K562 (cell line): Measurements from ENCODE around the gene SHMT1. TPM values are rescaled to one million over a fixed set of nuclear protein-coding genes. Genes with fewer than 3 reads are reported as not detected.
A peak's percentile ranks its signal among the peaks of the same experiment; 100 is the strongest.

Experiments
- ATAC-seq: fragments of 200-7000 bp; cut with Tn5 transposase; 3 replicates; pipeline ENCODE4 v1.9.1; 2020; ENCODE audit warnings: moderate library complexity
- BruUV-seq: library from RNA; stranded (reverse); fragments of 400-500 nt; replicated peaks from 2 replicates; lab custom pipeline; 2021; lab: Mats Ljungman, UMichigan
- CTCF ChIA-PET: fragments of 300-600 bp; formaldehyde crosslinking; extraction: SDS; loops from one replicate; lab custom pipeline; 2021; ENCODE audit warnings: low intra/inter-chr PET ratio; lab: Yijun Ruan, JAX
- POLR2A ChIA-PET: fragments of 300-600, 350-650 bp; sonication (Branson Sonifier 250); formaldehyde crosslinking; extraction: SDS; loops from one replicate; lab custom pipeline; 2021; ENCODE audit warnings: antibody characterized with exemption, inconsistent platforms; lab: Yijun Ruan, JAX
- DNase-seq, 4 experiments: peaks; one replicate each; pipeline versions ENCODE4 v3.0.0 to v3.0.0-alpha.2; 2011 to 2018; ENCODE audit warnings: low spot score in 3 of 4, mixed read lengths in 3 of 4; ENCODE audit errors: extremely low read depth in 1 of 4
- FAIRE-seq: peaks from 2 replicates; lab custom pipeline; 2011; peaks lifted over from hg19 to GRCh38; lab: Jason Lieb, UNC
- H2AFZ ChIP-seq: 2 replicates; pipeline ENCODE4 v1.6.0; 2011; ENCODE audit warnings: low read depth, low read length, control low read depth, inconsistent platforms
- H3K27ac ChIP-seq: fragments of 200-600 bp; 3 replicates; pipeline ENCODE4 v1.8.0; 2011; ENCODE audit warnings: low read depth, mild to moderate bottlenecking, control low read depth, inconsistent platforms, low read length, moderate library complexity, mixed read lengths; ENCODE audit errors: extremely low read depth
- H3K27me3 ChIP-seq, 2 experiments: fragments of 300-600 bp in 1 of 2; 2 replicates in 1 of 2; 3 replicates in 1 of 2; pipeline versions ENCODE4 v1.6.0 to v1.8.0; 2011; ENCODE audit warnings: inconsistent platforms in 2 of 2, low read length in 2 of 2, mild to moderate bottlenecking in 1 of 2, mixed read lengths in 1 of 2, moderate library complexity in 1 of 2; ENCODE audit not compliant: control insufficient read depth in 2 of 2, insufficient read depth in 2 of 2
- H3K36me3 ChIP-seq: fragments of 300-600 bp; 3 replicates; pipeline ENCODE4 v1.8.0; 2011; ENCODE audit warnings: mild to moderate bottlenecking, low read length, inconsistent platforms; ENCODE audit not compliant: control insufficient read depth, insufficient read depth
- H3K4me1 ChIP-seq, 2 experiments: fragments of 200-600 bp in 1 of 2; replicated peaks in 1 of 2; 2 replicates in 1 of 2; 3 replicates in 1 of 2; pipeline versions ENCODE4 v1.5.1 to v1.8.0; 2011; ENCODE audit warnings: inconsistent platforms in 2 of 2, low read length in 2 of 2, mild to moderate bottlenecking in 1 of 2, mixed read lengths in 1 of 2, moderate library complexity in 1 of 2; ENCODE audit not compliant: control insufficient read depth in 2 of 2, insufficient read depth in 2 of 2
- H3K4me2 ChIP-seq: 2 replicates; pipeline ENCODE4 v1.6.1; 2011; ENCODE audit warnings: low read length, control low read depth, inconsistent platforms, mixed read lengths; ENCODE audit not compliant: insufficient read depth
- H3K4me3 ChIP-seq: fragments of 200-600 bp; sonication (generic), shearing (Covaris generic); 2 replicates; pipeline ENCODE4 v1.5.1; 2016; ENCODE audit warnings: control low read depth, inconsistent platforms
- H3K79me2 ChIP-seq: fragments of 200-600 bp; 3 replicates; pipeline ENCODE4 v1.8.0; 2011; ENCODE audit warnings: low read length, inconsistent platforms; ENCODE audit not compliant: control insufficient read depth, insufficient read depth
- H3K9ac ChIP-seq, 2 experiments: 2 replicates each; pipeline versions ENCODE4 v1.6.0 to v1.6.1; 2011; ENCODE audit warnings: low read depth in 2 of 2, low read length in 2 of 2, control low read depth in 1 of 2, inconsistent platforms in 1 of 2, mild to moderate bottlenecking in 1 of 2, mixed read lengths in 1 of 2; ENCODE audit not compliant: insufficient read depth in 1 of 2
- H3K9me1 ChIP-seq: one replicate; pipeline ENCODE4 v1.6.0; 2011; ENCODE audit warnings: inconsistent platforms, mild to moderate bottlenecking, low read length, moderate library complexity; ENCODE audit not compliant: control insufficient read depth, insufficient read depth
- H3K9me3 ChIP-seq: replicated peaks from 2 replicates; pipeline ENCODE4 v1.5.1; 2011; ENCODE audit warnings: low read depth, low read length, inconsistent platforms; ENCODE audit not compliant: control insufficient read depth, insufficient read depth
- H4K20me1 ChIP-seq: replicated peaks from 2 replicates; pipeline ENCODE4 v1.6.1; 2011; ENCODE audit warnings: low read length, inconsistent platforms, mixed read lengths; ENCODE audit not compliant: control insufficient read depth, insufficient read depth
- MCM2 ChIP-seq: fragments of 450-650 bp; IDR thresholded peaks from 2 replicates; pipeline ENCODE4 v1.6.1; 2017; ENCODE audit warnings: low read depth, mild to moderate bottlenecking
- MEIS2 ChIP-seq: fragments of 450-650 bp; IDR thresholded peaks from 2 replicates; pipeline ENCODE4 v1.6.1; 2014; ENCODE audit warnings: mild to moderate bottlenecking; ENCODE audit not compliant: partially characterized antibody
- POLR2G ChIP-seq: fragments of 200-400 bp; formaldehyde crosslinking; IDR thresholded peaks from 2 replicates; pipeline ENCODE4 v1.6.1; 2017; ENCODE audit warnings: low read depth, mild to moderate bottlenecking, antibody characterized with exemption, low read length, moderate library complexity
- RAD21 ChIP-seq, 2 experiments: fragments of 250-450 bp in 1 of 2; fragments of 450-650 bp in 1 of 2; sonication (Bioruptor Pico) in 1 of 2; formaldehyde crosslinking in 1 of 2; IDR thresholded peaks in 1 of 2; conservative IDR thresholded peaks in 1 of 2; 2 replicates each; pipeline versions ENCODE4 v1.4.0 to v1.8.0; 2020 to 2022; ENCODE audit warnings: mild to moderate bottlenecking in 2 of 2, moderate library complexity in 1 of 2
- SMARCE1 ChIP-seq: fragments of 450-650 bp; IDR thresholded peaks from 2 replicates; pipeline ENCODE4 v1.7.1; 2016; ENCODE audit warnings: mild to moderate bottlenecking
- ZNF146 ChIP-seq: IDR thresholded peaks from one replicate; pipeline ENCODE4 v1.6.1; 2018; ENCODE audit warnings: missing compliant biosample characterization; ENCODE audit not compliant: unreplicated experiment
- ZNF655 ChIP-seq: fragments of 250-450 bp; sonication (Bioruptor Pico); IDR thresholded peaks from 2 replicates; pipeline ENCODE4 v1.5.0; 2021
- WGBS: fragments of 100-300 bp; shearing (Covaris generic); methylation state at CpG from one replicate; pipeline ENCODE4 v1.1.6; 2016; ENCODE audit warnings: low coverage, mixed read lengths; ENCODE audit not compliant: insufficient coverage; ENCODE audit errors: missing lambda C conversion rate; 5-methylcytosine and 5-hydroxymethylcytosine counted together
- in situ Hi-C: fragments of 300-500 bp; cut with MboI; formaldehyde crosslinking; loops from 4 replicates; pipeline ENCODE4 v1.15.0; 2018; ENCODE audit warnings: inconsistent platforms, mixed read lengths
- intact Hi-C: fragments of 100-400 bp; cut with micrococcal nuclease; formaldehyde crosslinking; loops from 2 replicates; pipeline ENCODE4 v1.14.2; 2022
- polyA plus RNA-seq, 8 experiments: library from polyadenylated mRNA; depleted of rRNA in 4 of 8; stranded (reverse) in 5 of 8; unstranded in 3 of 8; fragments of >200 nt; fragmentation: Nextera tagmentation in 2 of 8; fragmentation: Illumina TruSeq in 1 of 8; extraction: Ambion mirVana in 2 of 8; extraction: Trizol in 1 of 8; gene quantifications; 2 replicates each; pipeline versions ENCODE4 v1.2.1 to v1.2.3, GENCODE V29; 2011 to 2014; ENCODE audit warnings: inconsistent platforms in 1 of 8, missing spikeins in 1 of 8
- total RNA-seq, 7 experiments: library from RNA; depleted of rRNA in 6 of 7; stranded (reverse); fragments of >200 nt in 6 of 7; fragmentation: Illumina TruSeq in 2 of 7; extraction: Trizol in 2 of 7; gene quantifications; 2 replicates each; pipeline versions ENCODE4 v1.2.1 to v1.2.3, GENCODE V29; 2011 to 2021; ENCODE audit warnings: low replicate concordance in 1 of 7
- TF ChIP-seq, protein P1 (sequence below), 3 experiments: IDR thresholded peaks in 2 of 3; conservative IDR thresholded peaks in 1 of 3; 2 replicates each; pipeline ENCODE4 v1.5.1; 2011 to 2012; ENCODE audit warnings: low read length in 3 of 3, mild to moderate bottlenecking in 3 of 3, control low read depth in 2 of 3, improper control_type of control experiment in 1 of 3, inconsistent platforms in 1 of 3, low read depth in 1 of 3, mixed read lengths in 1 of 3, moderate library complexity in 1 of 3; ENCODE audit not compliant: insufficient read depth in 2 of 3

Gene SHMT1
- total and polyA plus RNA-seq, 9 of the 15 experiments (the other 6 are each of a cell fraction or from before 2014, with no cell fraction given) = 3.3 to 31.2 (median 23.3) TPM

- ChIA-PET CTCF (no interaction called here), POLR2A (no interaction called here)
- Histone ChIP-seq H3K4me3 (no peak overlapping the region), H3K27me3 (no peaks in the 10 kb centered on the region), H3K9me3 (no peaks in the 10 kb centered on the region), H3K79me2 (peaks cover 14% of the 10 kb centered on the region; the same call in 2 of the 3 replicates), H3K4me2 (no peak overlapping the region), H3K27ac (no peak overlapping the region), H3K9me1 (no peaks in the 10 kb centered on the region), H3K36me3 (peaks cover 42% of the 10 kb centered on the region; the same call in 2 of the 3 replicates), H2AFZ (no peak overlapping the region), H4K20me1 (peaks cover 8% of the 10 kb centered on the region), H3K4me1 (peaks cover 7 to 17% of the 10 kb centered on the region in 2 experiments; a peak in 4 of 5 replicates), H3K9ac (no peak overlapping the region)
- DNase-seq (no peak), FAIRE-seq (no peak), ATAC-seq (no peak)
- 96% methylated on average over 6 of the region's 12 CpGs for WGBS
- intact Hi-C loops (loop anchor here (10.0 kb wide), 1 partner anchor 178 kb away; no protein-coding TSS in a partner anchor), in situ Hi-C loops (no loop called here)
- BruUV-seq = no TSS peak
- TF ChIP-seq POLR2G (0 out of 2 replicates have a peak, but pooled peaks have one; percentile 28), ZNF146 (CRISPR knock-in tag) (no peak)
Measured at GRCh38 chr17:18322522-18322921, 40.8 kb downstream of the SHMT1 start.

DNA sequence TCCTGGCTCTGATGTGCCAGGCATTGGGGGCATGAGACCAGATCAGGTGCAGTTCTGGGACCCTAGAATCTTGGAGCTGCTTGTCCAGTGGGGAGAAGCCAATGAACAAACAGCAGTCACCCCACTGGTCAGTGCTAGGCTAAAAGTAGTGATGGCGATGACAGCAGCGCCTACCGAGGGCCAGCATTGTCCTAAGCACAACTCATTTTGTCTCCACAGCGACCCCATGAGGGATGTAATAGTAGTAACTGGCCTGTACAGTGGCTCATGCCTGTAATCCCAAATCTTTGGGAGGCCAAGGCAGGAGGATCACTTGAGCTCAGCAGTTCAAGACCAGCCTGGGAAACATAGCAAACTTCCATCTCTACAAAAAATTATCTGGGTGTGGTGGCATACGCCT is 42.0 kb downstream of the SHMT1 start:
- ChIA-PET POLR2A (interaction anchor here (0.9 kb wide), 1 partner anchor 65 kb away, joined by 3 read pairs; no protein-coding TSS in a partner anchor), CTCF (no interaction called here)
- H4K20me1 ChIP-seq = peaks cover 8% of the 10 kb centered on the region
- no peak overlapping the region for H3K9ac ChIP-seq
- DNase-seq = peak; percentile 32 to 62 (median 42)
- H3K27me3 ChIP-seq = no peaks in the 10 kb centered on the region
- no peak overlapping the region for H2AFZ ChIP-seq
- intact Hi-C loops (loop anchor here (10.0 kb wide), 1 partner anchor 177 kb away; no protein-coding TSS in a partner anchor), in situ Hi-C loops (no loop called here)
- peaks cover 47% of the 10 kb centered on the region; the same call in 2 of the 3 replicates for H3K36me3 ChIP-seq
- ATAC-seq = peak; percentile 87
- no TSS peak for BruUV-seq
- H3K4me1 ChIP-seq = peaks cover 19 to 21% of the 10 kb centered on the region in 2 experiments; a peak in 4 of 5 replicates
- H3K27ac ChIP-seq = no peak overlapping the region
- peak; percentile 87 for FAIRE-seq
- no peak overlapping the region for H3K4me3 ChIP-seq
- H3K79me2 ChIP-seq = peaks cover 26% of the 10 kb centered on the region
- no peak overlapping the region for H3K4me2 ChIP-seq
- WGBS = 47% methylated on average over 5 of the region's 5 CpGs
- TF ChIP-seq MEIS2 (peak; percentile 31), SMARCE1 (no peak), MCM2 (no peak), ZNF655 (CRISPR knock-in tag) (no peak), RAD21 (CRISPR knock-in tag; conservative IDR thresholded peaks at IDR 0.05 in 1 of 2, IDR thresholded peaks at IDR 0.05 in 1 of 2) (peak in 1 of 2 experiments; percentile 27; a peak in 1 of 4 replicates)
- TF ChIP-seq, protein P1, sequence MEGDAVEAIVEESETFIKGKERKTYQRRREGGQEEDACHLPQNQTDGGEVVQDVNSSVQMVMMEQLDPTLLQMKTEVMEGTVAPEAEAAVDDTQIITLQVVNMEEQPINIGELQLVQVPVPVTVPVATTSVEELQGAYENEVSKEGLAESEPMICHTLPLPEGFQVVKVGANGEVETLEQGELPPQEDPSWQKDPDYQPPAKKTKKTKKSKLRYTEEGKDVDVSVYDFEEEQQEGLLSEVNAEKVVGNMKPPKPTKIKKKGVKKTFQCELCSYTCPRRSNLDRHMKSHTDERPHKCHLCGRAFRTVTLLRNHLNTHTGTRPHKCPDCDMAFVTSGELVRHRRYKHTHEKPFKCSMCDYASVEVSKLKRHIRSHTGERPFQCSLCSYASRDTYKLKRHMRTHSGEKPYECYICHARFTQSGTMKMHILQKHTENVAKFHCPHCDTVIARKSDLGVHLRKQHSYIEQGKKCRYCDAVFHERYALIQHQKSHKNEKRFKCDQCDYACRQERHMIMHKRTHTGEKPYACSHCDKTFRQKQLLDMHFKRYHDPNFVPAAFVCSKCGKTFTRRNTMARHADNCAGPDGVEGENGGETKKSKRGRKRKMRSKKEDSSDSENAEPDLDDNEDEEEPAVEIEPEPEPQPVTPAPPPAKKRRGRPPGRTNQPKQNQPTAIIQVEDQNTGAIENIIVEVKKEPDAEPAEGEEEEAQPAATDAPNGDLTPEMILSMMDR (IDR thresholded peaks at IDR 0.05 in 2 of 3, conservative IDR thresholded peaks at IDR 0.05 in 1 of 3; ENCODE audit: insufficient read depth in 2 of 3, low read depth in 1 of 3, low read length in 3 of 3) = peak; percentile 53 to 80 (median 57); a peak in 5 of 6 replicates
- TF ChIP-seq, all 486 proteins: peak for 3
- no peaks in the 10 kb centered on the region for H3K9me3 ChIP-seq
- peaks cover 3% of the 10 kb centered on the region for H3K9me1 ChIP-seq
